ENCODE results near the gene ADAMTS17.

DNA sequence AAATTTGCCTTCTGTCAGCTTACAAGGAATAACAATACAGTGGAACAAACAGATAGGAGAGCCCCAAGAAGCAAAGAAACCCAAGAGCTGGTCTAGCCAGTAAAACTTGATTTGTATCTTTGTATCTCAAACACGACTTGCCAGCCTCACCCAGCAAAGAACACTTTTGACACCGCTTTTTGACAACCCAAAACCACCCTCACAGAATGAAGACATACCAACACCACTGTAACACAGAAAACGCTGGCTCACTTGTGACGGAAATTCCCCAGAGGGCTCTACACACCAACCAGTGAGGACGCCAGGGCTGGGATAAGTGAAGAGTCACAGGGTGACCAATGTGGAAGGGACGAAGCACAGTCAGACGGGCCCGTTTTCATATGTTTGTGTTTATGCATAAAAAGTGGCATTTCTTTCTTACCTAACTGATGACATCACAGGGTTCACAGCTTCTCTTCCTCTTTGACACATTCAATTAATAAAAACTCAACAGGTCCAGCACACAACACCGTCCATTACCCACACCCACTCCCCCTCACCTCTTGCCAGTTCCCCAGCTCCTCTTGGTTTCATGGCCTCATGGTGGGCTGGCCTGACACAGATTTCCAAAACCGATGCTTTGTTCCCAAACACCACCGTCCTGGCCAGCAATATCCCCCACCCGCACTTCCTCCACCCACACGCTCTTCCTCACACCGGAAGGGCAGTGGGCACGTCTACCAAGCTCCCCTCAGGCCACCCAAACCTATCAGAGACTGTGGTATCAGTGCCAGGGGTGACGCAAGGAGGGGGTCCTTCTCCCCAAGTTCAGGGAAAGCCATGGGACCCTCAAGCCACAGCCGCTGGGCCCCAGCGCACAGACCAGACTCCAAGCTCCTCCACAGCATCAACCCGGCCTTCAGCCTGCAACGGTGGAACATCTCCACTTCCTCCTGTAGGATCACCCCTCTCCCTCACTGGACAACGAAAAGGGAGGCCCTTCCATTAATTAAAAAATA, 94.2 kb downstream of the ADAMTS17 start:
- TF ChIP-seq POLR2A (IDR thresholded peaks at IDR 0.05; ENCODE audit: borderline replicate concordance, extremely low read depth, insufficient read depth, insufficient read length), result no peak
- TF ChIP-seq, protein P1, sequence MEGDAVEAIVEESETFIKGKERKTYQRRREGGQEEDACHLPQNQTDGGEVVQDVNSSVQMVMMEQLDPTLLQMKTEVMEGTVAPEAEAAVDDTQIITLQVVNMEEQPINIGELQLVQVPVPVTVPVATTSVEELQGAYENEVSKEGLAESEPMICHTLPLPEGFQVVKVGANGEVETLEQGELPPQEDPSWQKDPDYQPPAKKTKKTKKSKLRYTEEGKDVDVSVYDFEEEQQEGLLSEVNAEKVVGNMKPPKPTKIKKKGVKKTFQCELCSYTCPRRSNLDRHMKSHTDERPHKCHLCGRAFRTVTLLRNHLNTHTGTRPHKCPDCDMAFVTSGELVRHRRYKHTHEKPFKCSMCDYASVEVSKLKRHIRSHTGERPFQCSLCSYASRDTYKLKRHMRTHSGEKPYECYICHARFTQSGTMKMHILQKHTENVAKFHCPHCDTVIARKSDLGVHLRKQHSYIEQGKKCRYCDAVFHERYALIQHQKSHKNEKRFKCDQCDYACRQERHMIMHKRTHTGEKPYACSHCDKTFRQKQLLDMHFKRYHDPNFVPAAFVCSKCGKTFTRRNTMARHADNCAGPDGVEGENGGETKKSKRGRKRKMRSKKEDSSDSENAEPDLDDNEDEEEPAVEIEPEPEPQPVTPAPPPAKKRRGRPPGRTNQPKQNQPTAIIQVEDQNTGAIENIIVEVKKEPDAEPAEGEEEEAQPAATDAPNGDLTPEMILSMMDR (IDR thresholded peaks at IDR 0.05 in 2 of 3, conservative IDR thresholded peaks at IDR 0.05 in 1 of 3; ENCODE audit: borderline replicate concordance in 1 of 3, insufficient read depth in 1 of 3, low read depth in 2 of 3, low read length in 2 of 3), result no peak
- no peak for TF ChIP-seq EZH2 (IDR thresholded peaks at IDR 0.05)
- TF ChIP-seq, protein P2, sequence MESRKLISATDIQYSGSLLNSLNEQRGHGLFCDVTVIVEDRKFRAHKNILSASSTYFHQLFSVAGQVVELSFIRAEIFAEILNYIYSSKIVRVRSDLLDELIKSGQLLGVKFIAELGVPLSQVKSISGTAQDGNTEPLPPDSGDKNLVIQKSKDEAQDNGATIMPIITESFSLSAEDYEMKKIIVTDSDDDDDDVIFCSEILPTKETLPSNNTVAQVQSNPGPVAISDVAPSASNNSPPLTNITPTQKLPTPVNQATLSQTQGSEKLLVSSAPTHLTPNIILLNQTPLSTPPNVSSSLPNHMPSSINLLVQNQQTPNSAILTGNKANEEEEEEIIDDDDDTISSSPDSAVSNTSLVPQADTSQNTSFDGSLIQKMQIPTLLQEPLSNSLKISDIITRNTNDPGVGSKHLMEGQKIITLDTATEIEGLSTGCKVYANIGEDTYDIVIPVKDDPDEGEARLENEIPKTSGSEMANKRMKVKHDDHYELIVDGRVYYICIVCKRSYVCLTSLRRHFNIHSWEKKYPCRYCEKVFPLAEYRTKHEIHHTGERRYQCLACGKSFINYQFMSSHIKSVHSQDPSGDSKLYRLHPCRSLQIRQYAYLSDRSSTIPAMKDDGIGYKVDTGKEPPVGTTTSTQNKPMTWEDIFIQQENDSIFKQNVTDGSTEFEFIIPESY (IDR thresholded peaks at IDR 0.05; ENCODE audit: extremely low read depth, insufficient replicate concordance, low read length), result no peak
- TF ChIP-seq JUND (IDR thresholded peaks at IDR 0.05), result no peak
- no peak for TF ChIP-seq ELF1 (IDR thresholded peaks at IDR 0.05; ENCODE audit: borderline replicate concordance, low read depth)
- no peak for TF ChIP-seq ZNF274 (IDR thresholded peaks at IDR 0.05; ENCODE audit: low read depth, low read length)
- TF ChIP-seq, protein P3, sequence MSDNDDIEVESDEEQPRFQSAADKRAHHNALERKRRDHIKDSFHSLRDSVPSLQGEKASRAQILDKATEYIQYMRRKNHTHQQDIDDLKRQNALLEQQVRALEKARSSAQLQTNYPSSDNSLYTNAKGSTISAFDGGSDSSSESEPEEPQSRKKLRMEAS (IDR thresholded peaks at IDR 0.05), result no peak
- TF ChIP-seq, protein P4, sequence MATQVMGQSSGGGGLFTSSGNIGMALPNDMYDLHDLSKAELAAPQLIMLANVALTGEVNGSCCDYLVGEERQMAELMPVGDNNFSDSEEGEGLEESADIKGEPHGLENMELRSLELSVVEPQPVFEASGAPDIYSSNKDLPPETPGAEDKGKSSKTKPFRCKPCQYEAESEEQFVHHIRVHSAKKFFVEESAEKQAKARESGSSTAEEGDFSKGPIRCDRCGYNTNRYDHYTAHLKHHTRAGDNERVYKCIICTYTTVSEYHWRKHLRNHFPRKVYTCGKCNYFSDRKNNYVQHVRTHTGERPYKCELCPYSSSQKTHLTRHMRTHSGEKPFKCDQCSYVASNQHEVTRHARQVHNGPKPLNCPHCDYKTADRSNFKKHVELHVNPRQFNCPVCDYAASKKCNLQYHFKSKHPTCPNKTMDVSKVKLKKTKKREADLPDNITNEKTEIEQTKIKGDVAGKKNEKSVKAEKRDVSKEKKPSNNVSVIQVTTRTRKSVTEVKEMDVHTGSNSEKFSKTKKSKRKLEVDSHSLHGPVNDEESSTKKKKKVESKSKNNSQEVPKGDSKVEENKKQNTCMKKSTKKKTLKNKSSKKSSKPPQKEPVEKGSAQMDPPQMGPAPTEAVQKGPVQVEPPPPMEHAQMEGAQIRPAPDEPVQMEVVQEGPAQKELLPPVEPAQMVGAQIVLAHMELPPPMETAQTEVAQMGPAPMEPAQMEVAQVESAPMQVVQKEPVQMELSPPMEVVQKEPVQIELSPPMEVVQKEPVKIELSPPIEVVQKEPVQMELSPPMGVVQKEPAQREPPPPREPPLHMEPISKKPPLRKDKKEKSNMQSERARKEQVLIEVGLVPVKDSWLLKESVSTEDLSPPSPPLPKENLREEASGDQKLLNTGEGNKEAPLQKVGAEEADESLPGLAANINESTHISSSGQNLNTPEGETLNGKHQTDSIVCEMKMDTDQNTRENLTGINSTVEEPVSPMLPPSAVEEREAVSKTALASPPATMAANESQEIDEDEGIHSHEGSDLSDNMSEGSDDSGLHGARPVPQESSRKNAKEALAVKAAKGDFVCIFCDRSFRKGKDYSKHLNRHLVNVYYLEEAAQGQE (IDR thresholded peaks at IDR 0.05; ENCODE audit: low read depth), result no peak

Measured in HCT116 (cell line).